H1 (cell line): ENCODE data around the gene APOBEC2. TPM values are rescaled to one million over a fixed set of nuclear protein-coding genes. Genes with fewer than 3 reads are reported as not detected.

ENCODE experiments used
- CTCF ChIA-PET: fragments of 300-600 bp; sonication (Branson Sonifier 250); formaldehyde crosslinking; loops from one replicate; lab custom pipeline; 2021; ENCODE audit not compliant: partially characterized antibody; lab: Charles Lee
- POLR2A ChIA-PET: fragments of 300-600 bp; sonication (Branson Sonifier 250); formaldehyde crosslinking; loops from one replicate; lab custom pipeline; 2021; ENCODE audit warnings: inconsistent platforms; ENCODE audit not compliant: partially characterized antibody; lab: Charles Lee
- DNase-seq, 2 experiments: peaks; one replicate each; pipeline versions ENCODE4 v3.0.0 to v3.0.0-alpha.2; 2010 to 2022; ENCODE audit warnings: low spot score in 2 of 2, low read depth in 1 of 2, mixed read lengths in 1 of 2
- FAIRE-seq: peaks from 2 replicates; lab custom pipeline; 2011; peaks lifted over from hg19 to GRCh38; lab: Jason Lieb, UNC
- H2AFZ ChIP-seq: 2 replicates; pipeline ENCODE4 v1.8.1; 2012; ENCODE audit warnings: low read length, inconsistent platforms
- H2AK5ac ChIP-seq: 2 replicates; pipeline ENCODE4 v1.6.1; 2013; ENCODE audit warnings: low read depth, low read length
- H2BK120ac ChIP-seq: replicated peaks from 2 replicates; pipeline ENCODE3; 2013; ENCODE audit warnings: low read depth, low read length, inconsistent platforms
- H2BK12ac ChIP-seq: 2 replicates; pipeline ENCODE4 v1.6.1; 2013; ENCODE audit warnings: low read depth, low read length
- H2BK15ac ChIP-seq: 2 replicates; pipeline ENCODE4 v1.6.1; 2013; ENCODE audit warnings: low read length
- H2BK20ac ChIP-seq: 2 replicates; pipeline ENCODE4 v1.6.1; 2013; ENCODE audit warnings: low read length
- H2BK5ac ChIP-seq: 2 replicates; pipeline ENCODE4 v1.6.1; 2013; ENCODE audit warnings: low read depth, low read length
- H3K14ac ChIP-seq: 2 replicates; pipeline ENCODE4 v1.6.1; 2013; ENCODE audit warnings: inconsistent platforms; ENCODE audit not compliant: insufficient read length
- H3K18ac ChIP-seq: 2 replicates; pipeline ENCODE4 v1.6.1; 2013; ENCODE audit warnings: low read length; ENCODE audit errors: extremely low read depth
- H3K23ac ChIP-seq: 2 replicates; pipeline ENCODE4 v1.6.1; 2013; ENCODE audit warnings: inconsistent platforms; ENCODE audit not compliant: insufficient read length
- H3K23me2 ChIP-seq: 2 replicates; pipeline ENCODE4 v1.6.1; 2013; ENCODE audit warnings: low read depth, low read length
- H3K27ac ChIP-seq: 2 replicates; pipeline ENCODE4 v1.6.1; 2011; ENCODE audit warnings: low read depth, low read length, inconsistent platforms
- H3K27me3 ChIP-seq, 4 experiments: replicated peaks in 1 of 4; 1 replicate in 1 of 4; 2 replicates in 3 of 4; pipeline versions ENCODE4 v1.6.1 to v1.8.1; 2011 to 2013; ENCODE audit warnings: low read length in 3 of 4, mild to moderate bottlenecking in 3 of 4, inconsistent platforms in 2 of 4, mixed read lengths in 2 of 4, moderate library complexity in 1 of 4; ENCODE audit not compliant: control insufficient read depth in 3 of 4, insufficient read depth in 3 of 4; ENCODE audit errors: extremely low read depth in 1 of 4
- H3K36me3 ChIP-seq, 4 experiments: 2 replicates each; pipeline versions ENCODE4 v1.6.1 to v1.8.1; 2011 to 2013; ENCODE audit warnings: mild to moderate bottlenecking in 4 of 4, low read length in 3 of 4, moderate library complexity in 2 of 4, control low read depth in 1 of 4, inconsistent platforms in 1 of 4; ENCODE audit not compliant: insufficient read depth in 4 of 4, control insufficient read depth in 2 of 4
- H3K4ac ChIP-seq: replicated peaks from 2 replicates; pipeline ENCODE3; 2013; ENCODE audit warnings: low read length, low read depth, mixed read lengths, inconsistent platforms; ENCODE audit not compliant: insufficient read length
- H3K4me1 ChIP-seq, 4 experiments: replicated peaks in 1 of 4; 1 replicate in 1 of 4; 2 replicates in 3 of 4; pipeline versions ENCODE4 v1.6.1 to v1.8.1; 2011 to 2013; ENCODE audit warnings: low read length in 3 of 4, inconsistent platforms in 2 of 4, mixed read lengths in 1 of 4; ENCODE audit not compliant: insufficient read depth in 4 of 4, control insufficient read depth in 3 of 4
- H3K4me2 ChIP-seq, 2 experiments: 2 replicates each; pipeline versions ENCODE4 v1.6.1 to v1.8.1; 2011 to 2013; ENCODE audit warnings: low read depth in 2 of 2, low read length in 2 of 2, control low read depth in 1 of 2, inconsistent platforms in 1 of 2, mild to moderate bottlenecking in 1 of 2; ENCODE audit not compliant: insufficient read depth in 1 of 2
- H3K4me3 ChIP-seq, 4 experiments: fragments of 200-600, 300-600 bp in 1 of 4; sonication (generic), shearing (Covaris generic), sonication (Bioruptor Twin) in 1 of 4; 2 replicates each; pipeline versions ENCODE4 v1.5.1 to v1.8.1; 2011 to 2016; ENCODE audit warnings: low read length in 4 of 4, low read depth in 3 of 4, control low read depth in 2 of 4, inconsistent platforms in 2 of 4, mild to moderate bottlenecking in 2 of 4, mixed read lengths in 1 of 4, moderate library complexity in 1 of 4; ENCODE audit not compliant: insufficient read depth in 2 of 4; ENCODE audit errors: extremely low read depth in 1 of 4
- H3K56ac ChIP-seq: replicated peaks from 2 replicates; pipeline ENCODE3; 2013; ENCODE audit warnings: low read depth, mild to moderate bottlenecking, mixed read lengths, low read length, inconsistent platforms; ENCODE audit not compliant: insufficient read length
- H3K79me1 ChIP-seq: 2 replicates; pipeline ENCODE4 v1.6.1; 2013; ENCODE audit warnings: low read depth, low read length, control low read depth
- H3K79me2 ChIP-seq, 2 experiments: 2 replicates each; pipeline versions ENCODE4 v1.6.1 to v1.8.1; 2012 to 2013; ENCODE audit warnings: low read length in 2 of 2, mild to moderate bottlenecking in 2 of 2, inconsistent platforms in 1 of 2; ENCODE audit not compliant: insufficient read depth in 2 of 2, control insufficient read depth in 1 of 2
- H3K9ac ChIP-seq, 4 experiments: replicated peaks in 1 of 4; 1 replicate in 1 of 4; 2 replicates in 3 of 4; pipeline versions ENCODE4 v1.6.1 to v1.8.1; 2011 to 2013; ENCODE audit warnings: low read depth in 3 of 4, low read length in 3 of 4, control low read depth in 2 of 4, mild to moderate bottlenecking in 2 of 4, moderate library complexity in 2 of 4, inconsistent platforms in 1 of 4; ENCODE audit errors: extremely low read depth in 1 of 4
- H3K9me3 ChIP-seq, 2 experiments: 2 replicates each; pipeline versions ENCODE4 v1.6.1 to v1.8.1; 2012 to 2013; ENCODE audit warnings: mild to moderate bottlenecking in 2 of 2, moderate library complexity in 2 of 2, control low read depth in 1 of 2, inconsistent platforms in 1 of 2, low read depth in 1 of 2, low read length in 1 of 2, mixed read lengths in 1 of 2; ENCODE audit not compliant: insufficient read depth in 2 of 2
- H4K20me1 ChIP-seq, 2 experiments: replicated peaks in 1 of 2; 2 replicates each; pipeline versions ENCODE3 to v1.8.1; 2011 to 2013; ENCODE audit warnings: inconsistent platforms in 2 of 2, low read length in 2 of 2, mild to moderate bottlenecking in 1 of 2; ENCODE audit not compliant: insufficient read depth in 2 of 2, control insufficient read depth in 1 of 2
- H4K5ac ChIP-seq: 2 replicates; pipeline ENCODE4 v1.6.1; 2013; ENCODE audit warnings: low read length, low read depth, mixed read lengths, inconsistent platforms; ENCODE audit not compliant: insufficient read length
- H4K8ac ChIP-seq: 2 replicates; pipeline ENCODE4 v1.8.0; 2013; ENCODE audit warnings: mild to moderate bottlenecking, moderate library complexity, low read length, inconsistent platforms; ENCODE audit not compliant: insufficient read depth; ENCODE audit errors: extremely low read depth
- H4K91ac ChIP-seq: replicated peaks from 2 replicates; pipeline ENCODE3; 2013; ENCODE audit warnings: low read length, mixed read lengths, inconsistent platforms; ENCODE audit not compliant: insufficient read length
- CBX5 ChIP-seq: fragments of 300-800, 300-1000 bp; sonication (generic); IDR thresholded peaks from 2 replicates; pipeline ENCODE4 v1.7.1; 2016; ENCODE audit warnings: antibody characterized with exemption, low read length, low read depth
- CBX8 ChIP-seq: fragments of 300-800, 300-1000 bp; sonication (generic); IDR thresholded peaks from 2 replicates; pipeline ENCODE4 v1.7.1; 2016; ENCODE audit warnings: low read depth, low read length, borderline replicate concordance
- CREB1 ChIP-seq: IDR thresholded peaks from 2 replicates; pipeline ENCODE4 v1.6.1; 2012; ENCODE audit warnings: inconsistent platforms
- HDAC6 ChIP-seq: IDR thresholded peaks from one replicate; pipeline ENCODE4 v1.7.1; 2012; ENCODE audit warnings: low read depth, mild to moderate bottlenecking, inconsistent platforms, low read length, moderate library complexity
- KDM5A ChIP-seq: fragments of 200-600 bp; IDR thresholded peaks from 2 replicates; pipeline ENCODE4 v1.7.1; 2012; ENCODE audit warnings: mild to moderate bottlenecking, low read length, inconsistent platforms, mixed read lengths
- PHF8 ChIP-seq: fragments of 200-600 bp; sonication (generic); conservative IDR thresholded peaks from 2 replicates; pipeline ENCODE4 v1.7.1; 2012; ENCODE audit warnings: low read depth, mild to moderate bottlenecking, inconsistent platforms, low read length, moderate library complexity
- POLR2A ChIP-seq, 2 experiments: IDR thresholded peaks; 1 replicate in 1 of 2; 2 replicates in 1 of 2; pipeline ENCODE4 v1.6.1; 2011; ENCODE audit warnings: low read depth in 2 of 2, low read length in 2 of 2, mild to moderate bottlenecking in 2 of 2; ENCODE audit errors: control extremely low read depth in 1 of 2
- POLR2AphosphoS5 ChIP-seq: IDR thresholded peaks from 2 replicates; pipeline ENCODE4 v1.6.1; 2011; ENCODE audit warnings: low read depth, low read length
- SIN3A ChIP-seq, 2 experiments: IDR thresholded peaks in 1 of 2; conservative IDR thresholded peaks in 1 of 2; 2 replicates each; pipeline ENCODE4 v1.6.1; 2011 to 2012; ENCODE audit warnings: low read length in 2 of 2, improper control_type of control experiment in 1 of 2, low read depth in 1 of 2, mild to moderate bottlenecking in 1 of 2
- SUZ12 ChIP-seq: fragments of 200-600 bp; sonication (generic); IDR thresholded peaks from 2 replicates; pipeline ENCODE4 v1.6.1; 2012; ENCODE audit warnings: mild to moderate bottlenecking, inconsistent platforms, low read length, moderate library complexity, mixed read lengths
- WGBS, 2 experiments: shearing (Covaris generic) in 1 of 2; methylation state at CpG; one replicate each; pipeline versions ENCODE4 v1.1.6 to v1.1.7; 2013 to 2015; ENCODE audit warnings: low lambda C conversion rate in 2 of 2, mixed read lengths in 2 of 2, inconsistent platforms in 1 of 2, low coverage in 1 of 2, missing lambda C conversion rate in 1 of 2; ENCODE audit not compliant: insufficient replicate concordance in 2 of 2, insufficient coverage in 1 of 2, insufficient read length in 1 of 2; ENCODE audit errors: extremely low coverage in 1 of 2, missing lambda C conversion rate in 1 of 2; 5-methylcytosine and 5-hydroxymethylcytosine counted together
- polyA plus RNA-seq, 7 experiments: library from polyadenylated mRNA; depleted of rRNA in 3 of 7; stranded (reverse) in 5 of 7; unstranded in 2 of 7; fragments of >200 nt in 5 of 7; fragments of 200-250 nt in 2 of 7; gene quantifications; 1 replicate in 5 of 7; 2 replicates in 1 of 7; 4 replicates in 1 of 7; pipeline versions ENCODE4 v1.2.1 to v1.2.3, GENCODE V29; 2011 to 2013; ENCODE audit warnings: missing spikeins in 2 of 7, mixed read lengths in 2 of 7
- total RNA-seq: library from RNA; stranded (reverse); fragmentation: NEBNext Ultra II Directional; extraction: Animal tissue kit (Norgen Biotek cat#: 25700); gene quantifications from 2 replicates; pipeline ENCODE4 v1.2.1, GENCODE V29; 2021
- TF ChIP-seq, protein P1 (sequence below), 3 experiments: IDR thresholded peaks; 1 replicate in 2 of 3; 2 replicates in 1 of 3; pipeline versions ENCODE4 v1.5.1 to v1.6.1; 2011; ENCODE audit warnings: low read length in 3 of 3, mild to moderate bottlenecking in 3 of 3, inconsistent platforms in 2 of 3, low read depth in 1 of 3, moderate library complexity in 1 of 3; ENCODE audit not compliant: insufficient read depth in 1 of 3; ENCODE audit errors: control extremely low read depth in 1 of 3

The APOBEC2 gene
- total and polyA plus RNA-seq, 2 of the 8 experiments (the other 6 are each of a cell fraction or from before 2014, with no cell fraction given), result not detected

DNA sequence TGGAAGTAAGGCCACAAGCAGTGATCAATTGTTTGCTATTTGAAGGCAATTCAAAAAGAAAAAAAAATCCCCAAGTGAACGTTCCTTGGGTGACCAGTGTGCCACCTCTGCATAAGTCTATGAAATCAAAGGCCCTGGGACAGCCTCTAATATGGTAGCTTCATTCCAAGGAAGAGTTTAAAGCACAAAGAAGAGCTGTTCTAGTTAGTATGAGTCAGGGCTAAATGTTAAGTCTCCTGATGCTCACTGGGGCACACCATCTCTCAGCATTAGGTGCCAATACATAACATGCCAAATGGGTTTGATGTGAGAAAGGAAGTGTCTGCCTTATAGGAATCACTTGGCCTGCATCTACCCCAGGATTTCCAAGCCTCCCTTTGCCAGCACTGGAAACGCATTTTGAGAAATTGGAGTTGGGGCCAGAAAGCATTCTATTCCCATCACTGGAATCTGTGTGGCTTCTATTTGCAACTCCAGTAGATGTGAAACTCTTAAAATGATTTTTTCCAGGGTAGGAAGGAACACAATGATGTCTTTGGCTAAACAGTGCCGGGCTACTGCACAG, 27.0 kb upstream of the APOBEC2 start:
- Histone ChIP-seq H3K23ac (no peak overlapping the region), H3K14ac (no peak overlapping the region), H3K9ac (no peak overlapping the region), H3K56ac (no peak overlapping the region), H3K36me3 (no peaks in the 10 kb centered on the region), H4K5ac (no peak overlapping the region), H3K9me3 (no peaks in the 10 kb centered on the region), H2AFZ (no peak overlapping the region), H3K27ac (no peak overlapping the region), H3K23me2 (peaks cover 7% of the 10 kb centered on the region), H2BK20ac (no peak overlapping the region), H2BK12ac (no peak overlapping the region), H2AK5ac (no peak overlapping the region), H3K79me1 (no peaks in the 10 kb centered on the region), H2BK5ac (no peak overlapping the region), H3K4me1 (peaks cover 0 to 11% (median 3%) of the 10 kb centered on the region in 4 experiments; a peak in 5 of 7 replicates), H3K4me2 (peak overlapping the region in 1 of 2 experiments; percentile 88; a peak in 1 of 4 replicates), H3K79me2 (no peaks in the 10 kb centered on the region), H4K91ac (no peak overlapping the region), H3K18ac (no peak overlapping the region), H3K27me3 (no peaks in the 10 kb centered on the region; a peak in 1 of 7 replicates), H3K4ac (no peak overlapping the region), H2BK120ac (no peak overlapping the region), H2BK15ac (0 out of 2 replicates have a peak overlapping the region, but pooled peaks have one; percentile 20), H4K20me1 (no peaks in the 10 kb centered on the region), H4K8ac (0 out of 2 replicates have a peak overlapping the region, but pooled peaks have one; percentile 66), H3K4me3 (no peak overlapping the region)
- TF ChIP-seq HDAC6 (no peak), CREB1 (no peak), SIN3A (conservative IDR thresholded peaks at IDR 0.05 in 1 of 2, IDR thresholded peaks at IDR 0.05 in 1 of 2; ENCODE audit: low read depth in 1 of 2, low read length in 2 of 2) (no peak), CBX5 (no peak), PHF8 (no peak), KDM5A (no peak), CBX8 (no peak), POLR2A (IDR thresholded peaks at IDR 0.05; ENCODE audit: control extremely low read depth in 1 of 2, low read depth in 2 of 2, low read length in 2 of 2) (no peak), POLR2AphosphoS5 (no peak), SUZ12 (no peak)
- TF ChIP-seq, protein P1, sequence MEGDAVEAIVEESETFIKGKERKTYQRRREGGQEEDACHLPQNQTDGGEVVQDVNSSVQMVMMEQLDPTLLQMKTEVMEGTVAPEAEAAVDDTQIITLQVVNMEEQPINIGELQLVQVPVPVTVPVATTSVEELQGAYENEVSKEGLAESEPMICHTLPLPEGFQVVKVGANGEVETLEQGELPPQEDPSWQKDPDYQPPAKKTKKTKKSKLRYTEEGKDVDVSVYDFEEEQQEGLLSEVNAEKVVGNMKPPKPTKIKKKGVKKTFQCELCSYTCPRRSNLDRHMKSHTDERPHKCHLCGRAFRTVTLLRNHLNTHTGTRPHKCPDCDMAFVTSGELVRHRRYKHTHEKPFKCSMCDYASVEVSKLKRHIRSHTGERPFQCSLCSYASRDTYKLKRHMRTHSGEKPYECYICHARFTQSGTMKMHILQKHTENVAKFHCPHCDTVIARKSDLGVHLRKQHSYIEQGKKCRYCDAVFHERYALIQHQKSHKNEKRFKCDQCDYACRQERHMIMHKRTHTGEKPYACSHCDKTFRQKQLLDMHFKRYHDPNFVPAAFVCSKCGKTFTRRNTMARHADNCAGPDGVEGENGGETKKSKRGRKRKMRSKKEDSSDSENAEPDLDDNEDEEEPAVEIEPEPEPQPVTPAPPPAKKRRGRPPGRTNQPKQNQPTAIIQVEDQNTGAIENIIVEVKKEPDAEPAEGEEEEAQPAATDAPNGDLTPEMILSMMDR (IDR thresholded peaks at IDR 0.05; ENCODE audit: control extremely low read depth in 1 of 3, insufficient read depth in 1 of 3, low read depth in 1 of 3, low read length in 3 of 3), result no peak
- ChIA-PET POLR2A (interaction anchor here (1.0 to 1.5 kb wide), 2 partner anchors 10 to 108 kb away, joined by 3 to 4 read pairs; no protein-coding TSS in a partner anchor), CTCF (interaction anchor here (0.6 to 11.8 kb wide), 16 partner anchors 8 to 178 kb away, joined by 3 to 199 read pairs (median 16); partner anchors contain the start of genes APOBEC2, TSPO2 and UNC5CL)
- FAIRE-seq (no peak), DNase-seq (no peak)
- 86% methylated on average over 3 of the region's 3 CpGs; no CpG with 5 or more reads in 1 of the 2 experiments for WGBS, 2 experiments
